HG02840 (cell line): ENCODE measurements around the gene CFP.
"Not testable (repeated sequence)": the region's sequence is repeated elsewhere in the genome, so short reads cannot be mapped to it uniquely, and the experiment has no call there.

Experiments used
- ATAC-seq: cut with Tn5 transposase; IDR thresholded peaks from one replicate; pipeline ENCODE4 v1.9.1; 2021; ENCODE audit warnings: mild to moderate bottlenecking, moderate library complexity, moderate number of reproducible peaks; ENCODE audit not compliant: unreplicated experiment, low FRiP score

The CFP gene

GRCh38 chrX:47608130-47608810 lies 21.5 kb downstream of the CFP start:
- no peak for ATAC-seq

DNA sequence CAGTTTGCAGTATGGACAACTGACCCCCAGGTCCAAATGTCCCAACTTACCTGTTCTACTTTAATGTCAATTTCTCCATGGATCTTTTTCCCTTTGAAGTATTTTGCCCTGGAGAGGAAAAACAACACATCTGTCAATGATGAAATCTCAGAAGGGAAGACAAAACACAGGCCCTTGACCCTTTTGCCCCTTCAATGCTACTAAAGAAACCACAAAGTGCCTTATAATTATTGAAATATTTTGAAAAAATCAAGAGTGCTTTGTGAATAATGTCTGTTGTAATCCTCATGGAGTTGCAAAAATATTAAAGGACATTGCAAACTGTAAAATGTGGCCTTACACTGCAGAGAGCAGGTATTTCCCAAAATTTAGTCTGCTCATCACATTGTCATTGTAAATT lies 22.6 kb downstream of the CFP start:
- ATAC-seq = no peak

GRCh38 chrX:47605024-47605423 lies 24.7 kb downstream of the CFP start:
- no peak for ATAC-seq

DNA sequence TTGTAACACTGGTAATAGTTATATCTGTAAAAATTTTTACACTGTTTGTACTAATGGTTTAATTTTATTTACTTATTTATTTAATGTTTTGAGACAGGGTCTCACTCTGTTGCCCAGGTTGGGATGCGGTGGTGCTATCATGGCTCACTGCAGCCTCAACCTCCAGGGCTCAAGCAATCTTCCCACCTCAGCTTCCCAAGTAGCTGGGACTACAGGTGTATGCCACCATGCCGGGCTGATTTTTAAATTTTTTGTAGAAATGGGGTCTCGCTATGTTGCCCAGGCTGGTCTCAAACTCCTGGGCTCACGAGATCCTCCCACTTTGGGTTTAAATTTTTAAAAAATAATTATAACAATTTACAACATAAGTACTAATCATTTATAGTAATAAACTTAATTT lies 26.6 kb downstream of the CFP start:
- not testable (repeated sequence) for ATAC-seq

DNA sequence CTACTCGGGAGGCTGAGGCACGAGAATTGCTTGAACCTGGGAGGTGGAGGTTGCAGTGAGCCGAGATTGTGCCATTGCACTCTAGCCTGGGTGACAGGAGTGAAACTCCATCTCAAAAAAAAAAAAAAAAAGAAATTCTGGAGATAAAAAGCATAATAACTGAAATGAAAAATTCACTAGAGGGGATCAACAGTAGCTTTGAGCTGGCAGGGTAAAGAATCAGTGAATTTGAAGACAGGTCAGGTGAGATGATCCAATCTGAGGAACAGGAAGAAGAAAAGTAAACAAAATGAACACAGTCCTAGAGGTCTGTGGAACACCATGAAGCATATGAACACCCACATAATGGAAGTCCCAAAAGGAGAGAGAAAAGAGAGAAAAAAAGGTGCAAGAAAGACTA lies 32.5 kb downstream of the CFP start:
- no peak for ATAC-seq

- ATAC-seq = no peak
Observed at GRCh38 chrX:47596256-47596655, 33.5 kb downstream of the CFP start.

- no peak for ATAC-seq
Observed at GRCh38 chrX:47595716-47596251, 33.9 kb downstream of the CFP start.

DNA sequence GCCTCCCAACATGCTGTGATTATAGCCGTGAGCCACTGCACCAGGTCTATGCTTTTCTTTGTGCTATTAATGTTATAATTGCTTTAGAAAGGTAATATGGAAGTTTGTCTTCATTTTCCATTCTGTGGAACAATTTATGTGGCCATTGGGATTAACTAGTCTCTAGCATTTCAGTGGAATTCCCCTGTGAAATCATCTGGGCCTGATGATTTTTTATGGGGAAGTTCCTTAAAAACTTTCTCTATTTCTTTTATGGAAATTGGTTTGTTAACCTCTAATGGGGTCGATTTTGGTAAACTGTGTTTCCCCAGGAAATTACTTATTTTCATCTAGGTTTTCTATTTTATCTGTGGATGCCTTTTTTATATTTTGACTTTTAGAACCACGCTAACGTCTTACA lies 36.2 kb downstream of the CFP start:
- ATAC-seq = no peak

- no peak for ATAC-seq
Observed at GRCh38 chrX:47590984-47591383, 38.7 kb downstream of the CFP start.

DNA sequence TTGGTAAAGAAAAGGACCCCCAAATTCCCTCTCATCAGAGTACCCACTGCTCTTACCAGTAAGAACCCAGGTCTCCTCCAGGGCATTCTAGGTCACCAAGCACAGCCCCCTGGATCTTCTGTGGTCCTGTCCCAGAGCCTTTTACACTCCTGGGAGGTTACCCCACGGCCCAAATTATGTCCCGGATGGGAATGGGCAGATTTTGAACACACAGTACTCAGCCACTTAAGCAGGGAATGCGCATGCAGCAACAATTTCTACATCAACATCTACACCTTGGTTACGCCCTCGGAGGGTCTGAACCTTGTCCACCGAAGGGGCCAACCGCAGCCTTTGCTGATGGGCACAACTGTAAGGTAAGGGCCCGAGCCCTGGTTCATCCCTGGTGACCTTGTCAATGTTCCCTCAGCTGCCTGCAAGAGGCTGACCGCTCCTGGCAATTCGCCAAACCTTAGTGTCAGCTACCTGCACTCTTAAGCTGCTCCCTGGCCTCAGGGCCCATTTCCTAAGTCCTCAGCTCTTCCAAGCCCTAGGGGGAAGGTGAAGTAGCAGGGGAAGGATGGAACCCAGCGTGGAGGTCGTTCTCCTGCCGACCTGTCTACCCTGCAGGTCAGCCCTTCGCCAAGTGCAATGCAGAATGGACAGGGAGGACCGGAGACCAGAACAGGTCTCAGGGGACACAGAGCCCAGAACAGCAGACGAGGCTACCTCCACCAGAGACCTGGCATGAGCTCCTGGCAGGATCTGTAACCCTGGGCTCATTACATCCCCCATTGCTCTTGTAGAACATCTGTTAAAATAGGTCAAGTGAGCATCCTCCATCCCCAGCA lies 41.6 kb downstream of the CFP start:
- no peak for ATAC-seq

GRCh38 chrX:47587091-47587891 lies 42.4 kb downstream of the CFP start:
- ATAC-seq = no peak

DNA sequence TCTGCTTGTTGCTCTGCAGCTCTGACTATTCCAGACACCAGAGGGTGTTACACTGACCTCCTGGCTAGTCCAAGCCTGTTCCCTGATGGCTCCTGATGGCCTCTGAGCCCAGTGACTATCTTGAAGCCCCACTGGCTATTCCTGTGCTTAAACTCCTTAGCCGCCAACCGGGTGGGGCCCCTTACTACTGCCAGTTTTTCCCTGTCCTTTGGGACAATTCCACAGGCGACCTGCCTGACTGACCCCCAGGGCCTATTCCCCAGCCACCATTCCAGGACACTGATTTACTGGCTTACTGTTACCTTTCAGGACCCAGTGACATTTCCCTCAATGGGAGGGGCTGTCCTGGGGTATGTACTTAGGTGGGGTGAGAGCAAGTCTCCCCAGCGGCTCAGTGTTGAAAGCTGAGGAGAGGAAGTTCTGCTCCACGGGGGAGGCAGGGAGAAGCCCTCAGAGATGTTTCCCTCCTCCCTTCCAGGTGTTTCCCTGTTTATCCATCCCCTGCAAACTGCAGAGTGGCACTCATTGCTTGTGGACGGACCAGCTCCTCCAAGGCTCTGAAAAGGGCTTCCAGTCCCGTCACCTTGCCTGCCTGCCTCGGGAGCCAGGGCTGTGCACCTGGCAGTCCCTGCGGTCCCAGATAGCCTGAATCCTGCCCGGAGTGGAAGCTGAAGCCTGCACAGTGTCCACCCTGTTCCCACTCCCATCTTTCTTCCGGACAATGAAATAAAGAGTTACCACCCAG lies 43.5 kb downstream of the CFP start:
- ATAC-seq = no peak

- ATAC-seq = no peak
Observed at GRCh38 chrX:47585273-47585672, 44.5 kb downstream of the CFP start.

DNA sequence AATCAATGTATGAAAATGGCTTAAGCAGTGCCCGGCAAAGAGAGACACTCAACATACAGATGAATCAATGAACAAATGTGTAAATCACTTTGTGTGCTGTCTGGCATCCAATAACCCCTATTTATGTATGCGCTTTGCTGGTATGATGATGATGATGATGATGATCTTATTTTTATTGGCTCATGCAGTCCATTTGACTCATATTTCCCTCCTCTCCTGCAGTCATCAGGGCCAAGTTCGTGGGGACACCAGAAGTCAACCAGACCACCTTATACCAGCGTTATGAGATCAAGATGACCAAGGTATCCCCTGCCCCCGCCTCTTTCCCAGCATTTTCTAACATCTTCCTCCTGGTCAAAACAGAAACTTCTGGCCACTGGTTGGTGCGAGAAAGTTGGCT lies 45.0 kb downstream of the CFP start:
- no peak for ATAC-seq

GRCh38 chrX:47583240-47583861 lies 46.4 kb downstream of the CFP start:
- ATAC-seq = no peak

- ATAC-seq = peak; percentile 62
Observed at GRCh38 chrX:47581731-47582647, 47.7 kb downstream of the CFP start, which contains the start of gene TIMP1. Gene TIMP1 (plus strand): TSS chrX:47582436. CDS start chrX:47583416, 980 bp downstream.

- no peak for ATAC-seq
Observed at GRCh38 chrX:47579537-47579936, 50.2 kb downstream of the CFP start.

- ATAC-seq = no peak
Observed at GRCh38 chrX:47578692-47579091, 51.0 kb downstream of the CFP start.

GRCh38 chrX:47577901-47578300 lies 51.8 kb downstream of the CFP start:
- ATAC-seq = no peak
